ENCODE results near the gene MORN1. TPM values are rescaled to one million over a fixed set of nuclear protein-coding genes. Genes with fewer than 3 reads are reported as not detected.

MORN1 gene
- total RNA-seq, 1 experiment from 2014 or later = 47.8 TPM

GRCh38 chr1:2360588-2361364, 30.6 kb downstream of the MORN1 start:
- H3F3A ChIP-seq (ENCODE audit: insufficient read depth, low read depth) = no peaks in the 10 kb centered on the region
- no TSS peak for BruUV-seq (replicated peaks)
- ChIA-PET CTCF (no interaction called here), POLR2A (ENCODE audit: unreplicated experiment) (interaction anchor here (0.6 kb wide), 1 partner anchor 187 kb away, joined by 3 read pairs; no protein-coding TSS in a partner anchor)
- H3K4me3 ChIP-seq = no peak overlapping the region
- no peaks in the 10 kb centered on the region for H3K4me1 ChIP-seq (replicated peaks; ENCODE audit: insufficient read depth)
- no peaks in the 10 kb centered on the region for H3K9me2 ChIP-seq (ENCODE audit: insufficient read depth)
- H4K20me1 ChIP-seq (ENCODE audit: insufficient read depth) = no peaks in the 10 kb centered on the region
- no peaks in the 10 kb centered on the region for H3K79me2 ChIP-seq (ENCODE audit: low read depth)
- no peak for DNase-seq
- intact Hi-C loops (cut with micrococcal nuclease; ENCODE audit: unreplicated experiment) = no loop called here
- H3K4me2 ChIP-seq = no peak overlapping the region
- TF ChIP-seq EZH2 (IDR thresholded peaks at IDR 0.05; ENCODE audit: low read depth) = no peak
- peaks cover 7% of the 10 kb centered on the region; the same call in 1 of the 2 replicates for H3K9me3 ChIP-seq (ENCODE audit: insufficient read depth, low read depth)
- no peaks in the 10 kb centered on the region for H3K36me3 ChIP-seq (ENCODE audit: low read depth)
- H2AFZ ChIP-seq = no peak overlapping the region
- H3K27me3 ChIP-seq (ENCODE audit: insufficient read depth, low read depth) = no peaks in the 10 kb centered on the region
- H3K27ac ChIP-seq = no peak overlapping the region

- ChIA-PET POLR2A (ENCODE audit: unreplicated experiment) (no interaction called here), CTCF (no interaction called here)
- Histone ChIP-seq H3F3A (ENCODE audit: insufficient read depth, low read depth) (no peaks in the 10 kb centered on the region), H2AFZ (no peak overlapping the region), H3K27ac (no peak overlapping the region), H3K79me2 (ENCODE audit: low read depth) (no peaks in the 10 kb centered on the region), H3K36me3 (ENCODE audit: low read depth) (no peaks in the 10 kb centered on the region), H3K27me3 (ENCODE audit: insufficient read depth, low read depth) (no peaks in the 10 kb centered on the region), H3K9me3 (ENCODE audit: insufficient read depth, low read depth) (peaks cover 2% of the 10 kb centered on the region; the same call in 1 of the 2 replicates), H3K9me2 (ENCODE audit: insufficient read depth) (no peaks in the 10 kb centered on the region), H3K4me1 (replicated peaks; ENCODE audit: insufficient read depth) (no peaks in the 10 kb centered on the region), H3K4me3 (no peak overlapping the region), H3K4me2 (no peak overlapping the region), H4K20me1 (ENCODE audit: insufficient read depth) (no peaks in the 10 kb centered on the region)
- intact Hi-C loops (cut with micrococcal nuclease; ENCODE audit: unreplicated experiment) = no loop called here
- TF ChIP-seq, protein P1, sequence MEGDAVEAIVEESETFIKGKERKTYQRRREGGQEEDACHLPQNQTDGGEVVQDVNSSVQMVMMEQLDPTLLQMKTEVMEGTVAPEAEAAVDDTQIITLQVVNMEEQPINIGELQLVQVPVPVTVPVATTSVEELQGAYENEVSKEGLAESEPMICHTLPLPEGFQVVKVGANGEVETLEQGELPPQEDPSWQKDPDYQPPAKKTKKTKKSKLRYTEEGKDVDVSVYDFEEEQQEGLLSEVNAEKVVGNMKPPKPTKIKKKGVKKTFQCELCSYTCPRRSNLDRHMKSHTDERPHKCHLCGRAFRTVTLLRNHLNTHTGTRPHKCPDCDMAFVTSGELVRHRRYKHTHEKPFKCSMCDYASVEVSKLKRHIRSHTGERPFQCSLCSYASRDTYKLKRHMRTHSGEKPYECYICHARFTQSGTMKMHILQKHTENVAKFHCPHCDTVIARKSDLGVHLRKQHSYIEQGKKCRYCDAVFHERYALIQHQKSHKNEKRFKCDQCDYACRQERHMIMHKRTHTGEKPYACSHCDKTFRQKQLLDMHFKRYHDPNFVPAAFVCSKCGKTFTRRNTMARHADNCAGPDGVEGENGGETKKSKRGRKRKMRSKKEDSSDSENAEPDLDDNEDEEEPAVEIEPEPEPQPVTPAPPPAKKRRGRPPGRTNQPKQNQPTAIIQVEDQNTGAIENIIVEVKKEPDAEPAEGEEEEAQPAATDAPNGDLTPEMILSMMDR (conservative IDR thresholded peaks at IDR 0.05) = no peak
- TF ChIP-seq EZH2 (IDR thresholded peaks at IDR 0.05; ENCODE audit: low read depth) = no peak
- DNase-seq = no peak
- no TSS peak for BruUV-seq (replicated peaks)
These were observed 32.4 kb downstream of the MORN1 start for GRCh38 chr1:2358651-2359640.

DNA sequence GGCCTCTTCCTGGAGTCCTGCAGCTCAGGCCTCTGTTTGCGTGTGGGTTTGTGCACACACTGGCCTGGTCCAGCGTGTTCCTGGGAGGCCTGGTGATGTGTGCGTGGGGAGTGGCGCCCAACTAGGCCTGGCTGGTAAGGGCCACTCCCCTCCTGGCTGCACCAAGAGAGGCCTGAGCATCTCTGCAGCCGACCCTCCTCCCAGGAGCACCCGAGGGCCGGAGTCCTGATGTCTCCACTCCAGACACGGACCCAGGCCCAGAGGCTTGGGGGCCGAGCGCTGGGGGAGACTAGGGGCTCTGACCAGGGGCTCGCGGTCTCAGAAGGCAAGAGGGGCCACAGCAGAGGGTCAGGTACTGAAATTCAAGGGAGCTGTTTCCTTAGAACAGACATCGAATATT, 33.3 kb downstream of the MORN1 start:
- ChIA-PET POLR2A (ENCODE audit: unreplicated experiment) (no interaction called here), CTCF (no interaction called here)
- no peaks in the 10 kb centered on the region for H3K27me3 ChIP-seq (ENCODE audit: insufficient read depth, low read depth)
- H3K9me3 ChIP-seq (ENCODE audit: insufficient read depth, low read depth) = no peaks in the 10 kb centered on the region
- intact Hi-C loops (cut with micrococcal nuclease; ENCODE audit: unreplicated experiment) = no loop called here
- H3K27ac ChIP-seq = no peak overlapping the region
- H3K79me2 ChIP-seq (ENCODE audit: low read depth) = no peaks in the 10 kb centered on the region
- no peak overlapping the region for H2AFZ ChIP-seq
- H3F3A ChIP-seq (ENCODE audit: insufficient read depth, low read depth) = no peaks in the 10 kb centered on the region
- no peaks in the 10 kb centered on the region for H3K9me2 ChIP-seq (ENCODE audit: insufficient read depth)
- no peaks in the 10 kb centered on the region for H3K4me1 ChIP-seq (replicated peaks; ENCODE audit: insufficient read depth)
- DNase-seq = no peak
- no peak overlapping the region for H3K4me2 ChIP-seq
- no peaks in the 10 kb centered on the region for H4K20me1 ChIP-seq (ENCODE audit: insufficient read depth)
- BruUV-seq (replicated peaks) = no TSS peak
- no peaks in the 10 kb centered on the region for H3K36me3 ChIP-seq (ENCODE audit: low read depth)
- TF ChIP-seq, protein P1 (conservative IDR thresholded peaks at IDR 0.05) = no peak
- no peak for TF ChIP-seq EZH2 (IDR thresholded peaks at IDR 0.05; ENCODE audit: low read depth)
- H3K4me3 ChIP-seq = no peak overlapping the region
